ENCODE measurements around the gene SKIDA1. TPM values are rescaled to one million over a fixed set of nuclear protein-coding genes. Genes with fewer than 3 reads are reported as not detected.

Gene SKIDA1
- total RNA-seq, 1 donor = 0.36 TPM

GRCh38 chr10:21519397-21519933, 6.0 kb downstream of the SKIDA1 start:
- no peak for DNase-seq (ENCODE audit: insufficient read length, low spot score, missing footprints)

GRCh38 chr10:21518641-21519396, 6.7 kb downstream of the SKIDA1 start:
- no peak for TF ChIP-seq CTCF (IDR thresholded peaks at IDR 0.05; ENCODE audit: extremely low read depth, low read depth, low read length)
- H3K36me3 ChIP-seq (ENCODE audit: insufficient read depth, low read length) = no peaks in the 10 kb centered on the region
- DNase-seq (ENCODE audit: insufficient read length, low spot score, missing footprints) = peak; percentile 56
- peak overlapping the region; percentile 84 for H2AFZ ChIP-seq (ENCODE audit: low read length)
- no peaks in the 10 kb centered on the region for H3K9me3 ChIP-seq (ENCODE audit: low read depth, low read length)
- no peaks in the 10 kb centered on the region for H4K20me1 ChIP-seq (ENCODE audit: insufficient read depth, low read length)
- peak overlapping the region; percentile 96 for H3K4me2 ChIP-seq (ENCODE audit: insufficient read depth, low read length)
- peaks cover 13% of the 10 kb centered on the region for H3K4me1 ChIP-seq (ENCODE audit: insufficient read depth, low read length)
- H3K4me3 ChIP-seq (ENCODE audit: insufficient read depth, low read length) = peak overlapping the region; percentile 74
- H3K27ac ChIP-seq (ENCODE audit: low read depth, low read length) = peak overlapping the region; percentile 75
- no peaks in the 10 kb centered on the region for H3K79me2 ChIP-seq (ENCODE audit: insufficient read depth, low read length)
- H3K27me3 ChIP-seq (ENCODE audit: insufficient read depth, low read length) = no peaks in the 10 kb centered on the region

More at GRCh38 chr10:21519397-21519933, 6.0 kb downstream of the SKIDA1 start:
- Histone ChIP-seq H3K9me3 (ENCODE audit: low read depth, low read length) (no peaks in the 10 kb centered on the region), H3K4me1 (ENCODE audit: insufficient read depth, low read length) (peaks cover 13% of the 10 kb centered on the region), H3K4me2 (ENCODE audit: insufficient read depth, low read length) (peak overlapping the region; percentile 96), H4K20me1 (ENCODE audit: insufficient read depth, low read length) (no peaks in the 10 kb centered on the region), H2AFZ (ENCODE audit: low read length) (peak overlapping the region; percentile 84), H3K27ac (ENCODE audit: low read depth, low read length) (peak overlapping the region; percentile 75), H3K79me2 (ENCODE audit: insufficient read depth, low read length) (no peaks in the 10 kb centered on the region), H3K36me3 (ENCODE audit: insufficient read depth, low read length) (no peaks in the 10 kb centered on the region), H3K27me3 (ENCODE audit: insufficient read depth, low read length) (no peaks in the 10 kb centered on the region), H3K4me3 (ENCODE audit: insufficient read depth, low read length) (peak overlapping the region; percentile 74)
- no peak for TF ChIP-seq CTCF (IDR thresholded peaks at IDR 0.05; ENCODE audit: extremely low read depth, low read depth, low read length)

GRCh38 chr10:21518149-21518640, 7.3 kb downstream of the SKIDA1 start:
- Histone ChIP-seq H3K27me3 (ENCODE audit: insufficient read depth, low read length) (no peaks in the 10 kb centered on the region), H3K27ac (ENCODE audit: low read depth, low read length) (peak overlapping the region; percentile 75), H3K4me2 (ENCODE audit: insufficient read depth, low read length) (peak overlapping the region; percentile 96), H3K9me3 (ENCODE audit: low read depth, low read length) (no peaks in the 10 kb centered on the region), H4K20me1 (ENCODE audit: insufficient read depth, low read length) (no peaks in the 10 kb centered on the region), H3K4me1 (ENCODE audit: insufficient read depth, low read length) (peaks cover 13% of the 10 kb centered on the region), H3K36me3 (ENCODE audit: insufficient read depth, low read length) (no peaks in the 10 kb centered on the region), H2AFZ (ENCODE audit: low read length) (peak overlapping the region; percentile 84), H3K4me3 (ENCODE audit: insufficient read depth, low read length) (peak overlapping the region; percentile 74), H3K79me2 (ENCODE audit: insufficient read depth, low read length) (no peaks in the 10 kb centered on the region)
- no peak for TF ChIP-seq CTCF (IDR thresholded peaks at IDR 0.05; ENCODE audit: extremely low read depth, low read depth, low read length)
- DNase-seq (ENCODE audit: insufficient read length, low spot score, missing footprints) = no peak
